Large intestine (tissue), 3 donors: ENCODE measurements around the gene CEP57. TPM values are rescaled to one million over a fixed set of nuclear protein-coding genes. Genes with fewer than 3 reads are reported as not detected.

Experiments used
- DNase-seq, 2 donors: peaks; one replicate each; pipeline versions ENCODE4 v3.0.0 to v3.0.0-alpha.2; 2013
- H3K27ac ChIP-seq: one replicate; pipeline ENCODE4 v1.5.1; 2013; ENCODE audit warnings: low read length
- H3K27me3 ChIP-seq: 2 replicates; pipeline ENCODE4 v1.6.1; 2013; ENCODE audit warnings: low read length; ENCODE audit not compliant: control insufficient read depth, insufficient read depth
- H3K36me3 ChIP-seq: 2 replicates; pipeline ENCODE4 v1.6.1; 2013; ENCODE audit warnings: low read length; ENCODE audit not compliant: control insufficient read depth, insufficient read depth
- H3K4me1 ChIP-seq: one replicate; pipeline ENCODE4 v1.6.1; 2013; ENCODE audit warnings: low read length; ENCODE audit not compliant: control insufficient read depth, insufficient read depth
- H3K4me3 ChIP-seq: one replicate; pipeline ENCODE4 v1.5.1; 2013; ENCODE audit warnings: low read length
- H3K9me3 ChIP-seq: one replicate; pipeline ENCODE4 v1.6.1; 2013; ENCODE audit warnings: mild to moderate bottlenecking, low read depth, low read length, moderate library complexity; ENCODE audit not compliant: control insufficient read depth
- WGBS: methylation state at CpG from one replicate; pipeline ENCODE4 v1.1.5; 2013; ENCODE audit warnings: low lambda C conversion rate; ENCODE audit not compliant: insufficient coverage; 5-methylcytosine and 5-hydroxymethylcytosine counted together
- polyA plus RNA-seq: library from polyadenylated mRNA; unstranded; fragments of 120-200 nt; gene quantifications from one replicate; pipeline ENCODE4 v1.2.1, GENCODE V29; 2013

CEP57 gene
- polyA plus RNA-seq, 1 donor, result 80.0 TPM

DNA sequence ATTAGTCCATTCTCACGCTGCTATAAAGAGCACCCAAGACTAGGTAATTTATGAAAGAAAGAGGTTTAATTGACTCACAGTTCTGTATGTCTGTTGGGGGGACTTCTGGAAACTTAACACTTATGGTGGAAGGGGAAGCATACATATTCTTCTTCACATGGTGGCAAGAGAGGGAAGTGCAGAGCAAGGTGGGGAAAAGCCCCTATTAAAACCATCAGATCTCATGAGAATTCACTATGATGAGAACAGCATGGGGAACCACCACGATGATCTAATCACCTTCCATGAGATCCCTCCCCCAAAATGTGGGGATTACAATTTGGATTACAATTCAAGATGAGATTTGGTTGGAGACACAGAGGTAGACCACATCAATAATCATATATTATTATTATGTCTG lies 25.7 kb downstream of the CEP57 start:
- peaks cover 27% of the 10 kb centered on the region for H3K36me3 ChIP-seq
- no peaks in the 10 kb centered on the region for H3K4me1 ChIP-seq
- WGBS, result 100% methylated on average over 1 of the region's 2 CpGs
- no peaks in the 10 kb centered on the region for H3K27me3 ChIP-seq
- H3K27ac ChIP-seq, result no peak overlapping the region
- H3K4me3 ChIP-seq, result no peak overlapping the region
- H3K9me3 ChIP-seq, result no peaks in the 10 kb centered on the region
- no peak for DNase-seq

DNA sequence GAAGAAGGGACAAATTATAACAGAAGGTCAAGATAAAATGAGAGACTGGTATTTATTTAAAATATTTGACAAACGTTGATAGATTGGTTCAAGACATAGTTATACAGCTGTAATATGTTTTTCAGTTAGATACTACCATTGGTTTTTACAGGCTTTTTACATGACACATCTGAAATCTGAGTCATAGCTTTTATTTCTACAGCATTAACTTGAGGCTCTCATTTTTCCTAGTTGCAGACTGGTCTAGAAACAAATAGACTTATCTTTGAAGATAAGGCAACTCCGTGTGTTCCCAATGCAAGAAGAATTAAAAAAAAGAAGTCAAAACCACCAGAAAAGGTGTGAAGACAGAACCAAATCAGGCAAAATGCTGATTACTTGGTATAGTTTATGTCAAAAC lies 31.3 kb downstream of the CEP57 start:
- WGBS, result 46% methylated on average over 2 of the region's 2 CpGs

DNA sequence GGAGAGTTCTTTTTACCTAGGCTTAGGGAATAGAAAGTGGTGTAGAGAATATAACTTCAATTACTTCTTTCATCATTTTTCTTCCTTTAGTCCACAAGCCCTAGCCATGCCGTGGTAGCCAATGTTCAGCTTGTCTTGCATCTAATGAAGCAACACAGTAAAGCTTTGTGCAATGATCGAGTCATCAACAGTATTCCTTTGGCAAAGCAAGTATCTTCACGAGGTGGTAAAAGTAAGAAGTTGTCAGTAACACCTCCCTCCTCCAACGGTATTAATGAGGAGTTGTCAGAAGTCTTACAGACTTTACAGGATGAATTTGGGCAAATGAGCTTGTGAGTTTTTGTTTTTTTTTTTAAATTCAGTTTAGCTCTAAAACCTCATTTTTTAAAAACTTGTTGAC lies 37.4 kb downstream of the CEP57 start:
- peaks cover 35% of the 10 kb centered on the region for H3K36me3 ChIP-seq
- H3K27me3 ChIP-seq, result no peaks in the 10 kb centered on the region
- H3K27ac ChIP-seq, result no peak overlapping the region
- H3K4me1 ChIP-seq, result no peaks in the 10 kb centered on the region
- H3K4me3 ChIP-seq, result no peak overlapping the region
- no peaks in the 10 kb centered on the region for H3K9me3 ChIP-seq
- no peak for DNase-seq
- WGBS, result 100% methylated on average over 1 of the region's 4 CpGs

More for the DNA sequence above, 31.3 kb downstream of the CEP57 start:
- H3K27me3 ChIP-seq, result no peaks in the 10 kb centered on the region
- H3K4me1 ChIP-seq, result no peaks in the 10 kb centered on the region
- peaks cover 33% of the 10 kb centered on the region for H3K36me3 ChIP-seq
- H3K9me3 ChIP-seq, result no peaks in the 10 kb centered on the region
- no peak overlapping the region for H3K4me3 ChIP-seq
- H3K27ac ChIP-seq, result no peak overlapping the region
- DNase-seq, result no peak

DNA sequence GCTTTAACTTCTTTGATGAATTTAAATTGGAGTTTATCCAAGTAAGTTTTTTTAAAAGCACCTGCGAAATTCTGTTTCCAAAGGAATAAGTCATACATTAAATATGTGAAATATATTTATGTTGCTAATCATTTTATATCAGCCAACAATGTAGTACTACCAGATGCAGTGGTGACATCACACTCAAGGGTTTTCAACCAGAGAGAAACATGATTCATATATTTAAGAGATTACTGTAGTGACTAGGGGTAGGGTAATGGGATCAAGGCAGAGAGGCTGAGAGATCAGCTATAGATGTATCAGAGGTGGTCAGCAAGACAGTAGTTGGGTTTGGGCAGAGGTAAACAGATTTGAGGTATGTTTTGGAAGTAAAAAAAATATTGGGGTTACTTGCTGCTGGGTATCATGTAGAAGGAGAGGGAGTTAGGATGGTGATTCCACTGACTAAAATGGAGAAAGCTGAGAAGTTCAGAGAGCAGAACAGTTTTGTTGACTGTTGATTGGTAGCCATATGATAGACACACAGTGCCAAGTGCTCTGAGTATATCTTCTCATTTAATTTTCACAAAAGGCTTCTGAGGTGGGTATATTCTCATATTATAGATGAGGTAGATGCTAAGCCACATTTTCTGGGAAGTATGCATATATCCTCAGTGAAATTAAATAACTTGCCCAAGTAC lies 39.4 kb downstream of the CEP57 start:
- H3K4me1 ChIP-seq, result no peaks in the 10 kb centered on the region
- no peak overlapping the region for H3K27ac ChIP-seq
- 100% methylated on average over 1 of the region's 1 CpG for WGBS
- H3K36me3 ChIP-seq, result peaks cover 39% of the 10 kb centered on the region
- H3K4me3 ChIP-seq, result no peak overlapping the region
- H3K27me3 ChIP-seq, result no peaks in the 10 kb centered on the region
- H3K9me3 ChIP-seq, result no peaks in the 10 kb centered on the region
- no peak for DNase-seq

DNA sequence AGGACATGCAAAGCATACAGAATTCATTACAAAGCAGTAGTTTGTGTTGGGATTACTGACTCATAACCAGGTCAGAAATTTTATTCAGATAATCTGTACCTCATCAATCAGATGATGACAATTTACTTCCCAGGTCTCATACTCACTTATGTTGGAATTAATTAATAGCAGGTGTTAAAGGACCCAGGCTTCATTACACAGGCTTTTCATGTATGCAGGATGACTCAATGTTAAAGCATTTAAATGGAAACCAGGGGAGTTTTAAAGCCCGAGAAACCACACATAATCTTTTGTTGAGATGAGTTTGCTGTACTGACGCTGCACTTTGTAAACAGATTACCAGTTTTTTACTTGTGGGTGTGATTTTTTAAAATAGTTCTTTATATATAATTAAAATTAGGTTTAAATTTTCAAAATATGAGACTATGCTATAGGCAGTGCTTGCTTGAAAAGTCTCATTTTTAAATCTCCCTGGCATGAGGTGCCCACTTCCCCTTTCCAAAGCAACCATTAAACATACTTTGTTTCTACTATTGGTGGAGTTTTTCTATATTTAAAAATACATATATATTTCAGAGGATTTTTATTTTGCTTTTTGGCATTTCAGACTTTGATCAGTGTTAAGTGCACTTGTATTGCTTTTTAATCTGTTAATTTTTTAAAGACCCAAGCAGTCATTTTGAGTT lies 41.0 kb downstream of the CEP57 start:
- no peak for DNase-seq
- Histone ChIP-seq H3K27ac (no peak overlapping the region), H3K9me3 (no peaks in the 10 kb centered on the region), H3K36me3 (peaks cover 44% of the 10 kb centered on the region), H3K4me1 (no peaks in the 10 kb centered on the region), H3K27me3 (no peaks in the 10 kb centered on the region), H3K4me3 (no peak overlapping the region)
- WGBS, result 80% methylated on average over 1 of the region's 2 CpGs

DNA sequence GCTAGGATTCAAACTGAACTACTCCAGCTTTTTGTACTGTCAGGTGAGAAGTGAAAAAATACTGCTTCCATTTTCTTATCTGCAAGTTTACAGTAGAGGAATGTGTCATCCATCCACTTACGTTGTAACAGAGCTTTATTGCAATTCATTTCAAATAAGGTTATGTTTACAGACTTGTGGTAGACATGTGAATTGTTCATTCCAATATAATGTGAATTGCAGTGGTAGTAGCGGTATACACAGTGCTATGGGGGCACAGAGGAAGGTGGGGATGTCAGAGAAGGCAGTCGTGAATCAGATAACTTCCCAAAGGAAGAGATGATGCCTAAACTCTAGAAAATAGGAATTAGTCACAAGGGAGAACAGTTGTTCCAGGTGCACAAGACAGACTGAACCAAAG lies 42.5 kb downstream of the CEP57 start:
- no peaks in the 10 kb centered on the region for H3K4me1 ChIP-seq
- H3K4me3 ChIP-seq, result no peak overlapping the region
- peaks cover 47% of the 10 kb centered on the region for H3K36me3 ChIP-seq
- H3K27me3 ChIP-seq, result no peaks in the 10 kb centered on the region
- no peak overlapping the region for H3K27ac ChIP-seq
- 100% methylated on average over 1 of the region's 3 CpGs for WGBS
- DNase-seq, result no peak
- H3K9me3 ChIP-seq, result no peaks in the 10 kb centered on the region

DNA sequence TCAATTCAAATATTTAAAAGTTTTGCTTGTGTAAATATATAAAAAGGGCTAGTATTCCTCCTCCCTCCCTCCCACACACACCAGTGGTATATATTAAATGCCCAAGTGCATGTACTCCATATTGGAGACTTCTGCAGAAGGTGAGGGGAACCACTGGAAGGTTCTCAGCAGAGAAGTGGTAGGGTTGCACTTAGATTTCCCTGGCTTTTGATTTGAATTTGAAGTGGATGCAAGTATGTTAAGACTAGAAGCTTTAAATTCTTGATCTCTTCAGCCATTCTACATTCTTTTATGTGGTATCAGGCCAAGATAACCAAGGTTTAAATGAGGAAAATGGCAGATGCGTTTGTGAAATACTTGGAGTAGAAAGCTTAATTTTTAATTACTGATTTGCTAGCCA lies 43.1 kb downstream of the CEP57 start:
- Histone ChIP-seq H3K27me3 (no peaks in the 10 kb centered on the region), H3K4me3 (no peak overlapping the region), H3K27ac (no peak overlapping the region), H3K36me3 (peaks cover 45% of the 10 kb centered on the region), H3K4me1 (no peaks in the 10 kb centered on the region), H3K9me3 (no peaks in the 10 kb centered on the region)
- no peak for DNase-seq
- WGBS, result no CpG with 5 or more reads among the region's 1 CpG

DNA sequence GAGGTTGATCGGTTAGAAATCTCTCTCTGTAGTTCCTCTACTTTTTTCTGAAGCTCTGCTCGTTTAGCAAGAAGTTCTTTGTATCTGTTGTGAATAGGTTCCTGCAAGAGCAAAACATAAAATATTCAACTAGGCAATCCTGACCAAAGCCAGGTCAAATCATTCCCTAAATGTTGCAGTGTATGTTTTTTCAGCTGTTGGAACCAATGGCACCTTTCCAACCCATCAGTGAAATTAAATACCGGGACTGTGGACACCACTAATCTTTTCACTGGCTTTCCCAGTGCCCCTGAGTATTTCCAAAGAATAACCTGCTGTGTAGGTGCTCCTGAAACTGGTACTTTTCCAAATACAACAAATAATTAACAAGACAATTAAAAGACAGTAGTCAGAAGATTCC lies 45.1 kb downstream of the CEP57 start:
- Histone ChIP-seq H3K4me1 (no peaks in the 10 kb centered on the region), H3K27me3 (no peaks in the 10 kb centered on the region), H3K9me3 (no peaks in the 10 kb centered on the region), H3K36me3 (peaks cover 46% of the 10 kb centered on the region), H3K27ac (no peak overlapping the region), H3K4me3 (no peak overlapping the region)
- WGBS, result no CpG with 5 or more reads among the region's 3 CpGs
- DNase-seq, result no peak

DNA sequence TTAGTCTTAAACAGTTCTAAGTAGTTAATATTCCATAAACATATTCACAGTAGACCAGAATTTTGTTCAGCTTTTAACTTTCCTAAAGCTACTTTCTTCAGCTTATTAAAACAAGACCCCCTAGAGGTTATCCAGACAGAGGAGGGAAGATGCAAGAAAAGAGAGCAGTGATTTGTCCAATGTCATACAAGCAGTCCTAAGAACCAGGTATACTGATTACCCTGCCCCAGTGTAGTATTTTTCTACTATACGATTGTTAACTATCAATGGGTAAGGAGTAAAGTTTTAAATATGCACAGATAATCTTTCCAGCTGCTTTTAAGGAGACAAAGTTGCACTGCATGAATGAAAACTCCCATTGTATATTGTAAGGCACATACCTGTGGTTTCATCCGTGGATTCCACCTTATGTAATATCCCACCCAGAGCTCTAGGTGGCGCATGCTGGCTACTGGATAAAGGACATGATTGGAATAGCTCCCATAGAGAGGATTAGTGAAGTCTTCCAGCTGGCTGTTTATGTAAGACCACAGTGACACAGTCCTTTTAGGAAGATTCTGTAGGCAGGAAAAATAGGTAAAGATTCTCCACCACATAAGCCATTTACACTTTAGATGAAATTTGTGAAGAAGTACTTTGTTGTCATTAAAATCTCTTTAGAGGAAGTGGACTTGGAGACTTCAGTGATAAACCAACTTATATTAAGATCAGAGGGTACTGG lies 45.6 kb downstream of the CEP57 start:
- no peaks in the 10 kb centered on the region for H3K9me3 ChIP-seq
- H3K4me1 ChIP-seq, result no peaks in the 10 kb centered on the region
- no peaks in the 10 kb centered on the region for H3K27me3 ChIP-seq
- no peak overlapping the region for H3K27ac ChIP-seq
- DNase-seq, result peak; percentile 54 to 61
- WGBS, result no CpG with 5 or more reads among the region's 3 CpGs
- peaks cover 44% of the 10 kb centered on the region for H3K36me3 ChIP-seq
- no peak overlapping the region for H3K4me3 ChIP-seq

DNA sequence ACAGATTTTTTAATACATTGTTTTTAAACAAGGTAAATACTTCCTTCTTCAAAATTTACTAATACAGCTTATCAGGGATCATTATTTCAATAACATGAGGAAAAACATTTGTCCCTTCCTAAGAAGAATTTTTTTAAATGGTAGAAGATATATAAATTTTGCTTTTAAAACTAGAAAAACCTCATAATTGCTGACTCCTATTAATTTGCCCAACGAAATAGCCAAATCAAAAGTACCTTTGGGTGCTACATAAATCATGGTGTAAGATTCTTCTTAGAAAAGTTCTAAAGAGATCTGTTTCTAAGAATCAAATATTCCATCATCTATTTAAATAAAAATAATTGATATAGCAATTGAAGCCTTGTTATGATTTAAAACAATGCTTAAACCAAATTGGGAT lies 54.9 kb downstream of the CEP57 start:
- Histone ChIP-seq H3K36me3 (peaks cover 27% of the 10 kb centered on the region), H3K4me1 (no peaks in the 10 kb centered on the region)
- WGBS, result no CpG with 5 or more reads among the region's 1 CpG

More for the DNA sequence above, 54.9 kb downstream of the CEP57 start:
- Histone ChIP-seq H3K27me3 (no peaks in the 10 kb centered on the region), H3K4me3 (no peak overlapping the region), H3K9me3 (no peaks in the 10 kb centered on the region), H3K27ac (no peak overlapping the region)
- no peak for DNase-seq
